ENCODE results near the gene HDHD3. TPM values are rescaled to one million over a fixed set of nuclear protein-coding genes. Genes with fewer than 3 reads are reported as not detected.
"Not testable (repeated sequence)": the region's sequence is repeated elsewhere in the genome, so short reads cannot be mapped to it uniquely, and the experiment has no call there.

HDHD3 gene
- total RNA-seq, 1 experiment from 2014 or later: 31.1 TPM

GRCh38 chr9:113393281-113393680 lies 16.5 kb upstream of the HDHD3 start:
- DNase-seq (ENCODE audit: low read depth, low spot score): no peak
- in situ Hi-C loops (cut with HindIII; ENCODE audit: low pct_unique_long_range_greater_than_20kb, low sequenced_read_pairs): no loop called here

GRCh38 chr9:113391917-113392316 lies 15.1 kb upstream of the HDHD3 start:
- no peak for DNase-seq (ENCODE audit: low read depth, low spot score)
- in situ Hi-C loops (cut with HindIII; ENCODE audit: low pct_unique_long_range_greater_than_20kb, low sequenced_read_pairs): no loop called here

- in situ Hi-C loops (cut with HindIII; ENCODE audit: low pct_unique_long_range_greater_than_20kb, low sequenced_read_pairs): no loop called here
- DNase-seq (ENCODE audit: low read depth, low spot score): no peak
These were observed 13.6 kb upstream of the HDHD3 start for GRCh38 chr9:113390192-113390960.

GRCh38 chr9:113389451-113389850 lies 12.7 kb upstream of the HDHD3 start:
- no peak for DNase-seq (ENCODE audit: low read depth, low spot score)
- in situ Hi-C loops (cut with HindIII; ENCODE audit: low pct_unique_long_range_greater_than_20kb, low sequenced_read_pairs): no loop called here

DNA sequence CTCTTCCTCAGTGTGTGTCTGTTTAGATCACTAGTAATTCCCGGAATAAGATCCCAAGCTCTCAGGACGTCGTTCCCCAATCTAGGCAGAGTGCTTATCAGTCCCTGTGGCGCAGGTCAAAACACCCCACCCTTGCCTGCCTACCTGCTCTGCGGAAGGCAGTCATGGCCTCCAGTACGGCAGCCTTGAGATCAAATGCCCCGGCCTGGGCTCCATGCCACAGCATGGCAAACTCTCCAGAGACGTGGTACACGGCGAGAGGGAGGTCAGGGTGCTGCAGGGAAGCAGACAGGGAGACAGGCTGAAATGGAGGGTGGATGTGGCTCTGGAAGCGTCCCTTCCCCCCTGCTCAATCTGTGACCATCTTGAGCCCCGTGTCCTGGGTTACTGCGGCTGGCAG lies 12.0 kb upstream of the HDHD3 start:
- in situ Hi-C loops (cut with HindIII; ENCODE audit: low pct_unique_long_range_greater_than_20kb, low sequenced_read_pairs): no loop called here
- DNase-seq (ENCODE audit: low read depth, low spot score): no peak

DNA sequence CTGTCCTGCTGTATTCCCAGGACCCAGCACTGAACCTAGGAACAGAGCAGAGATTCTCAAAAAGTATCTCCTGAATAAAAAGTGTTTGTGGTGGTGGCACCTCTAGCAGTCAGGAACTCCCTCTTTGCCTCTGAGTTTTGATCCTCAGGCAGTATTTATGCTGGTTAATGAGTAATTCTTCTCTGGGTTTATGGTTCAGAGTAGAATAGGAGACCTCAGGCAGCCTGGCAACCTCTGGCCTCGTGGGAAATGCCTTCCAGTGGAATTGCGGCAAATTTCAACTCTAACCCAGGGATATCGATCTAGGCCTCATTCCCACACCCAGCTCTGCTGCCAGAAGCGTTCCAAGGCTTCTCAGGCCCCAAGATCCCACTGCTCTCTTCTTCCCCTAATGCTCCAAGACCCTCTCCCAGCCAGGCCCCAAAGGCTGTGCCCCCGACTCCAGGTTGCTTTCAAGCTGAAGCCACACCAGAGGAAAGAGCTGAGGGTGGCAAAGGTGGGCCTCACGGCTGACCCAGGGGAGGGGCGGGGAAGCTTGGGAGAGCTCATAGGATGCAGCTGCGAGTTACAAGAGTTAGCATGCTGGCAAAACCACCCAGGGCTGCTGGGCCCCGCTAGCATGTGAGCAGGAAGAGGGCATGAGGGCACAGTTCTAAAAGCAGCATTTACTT lies 10.9 kb upstream of the HDHD3 start:
- in situ Hi-C loops (cut with HindIII; ENCODE audit: low pct_unique_long_range_greater_than_20kb, low sequenced_read_pairs): no loop called here
- DNase-seq (ENCODE audit: low read depth, low spot score): no peak

DNA sequence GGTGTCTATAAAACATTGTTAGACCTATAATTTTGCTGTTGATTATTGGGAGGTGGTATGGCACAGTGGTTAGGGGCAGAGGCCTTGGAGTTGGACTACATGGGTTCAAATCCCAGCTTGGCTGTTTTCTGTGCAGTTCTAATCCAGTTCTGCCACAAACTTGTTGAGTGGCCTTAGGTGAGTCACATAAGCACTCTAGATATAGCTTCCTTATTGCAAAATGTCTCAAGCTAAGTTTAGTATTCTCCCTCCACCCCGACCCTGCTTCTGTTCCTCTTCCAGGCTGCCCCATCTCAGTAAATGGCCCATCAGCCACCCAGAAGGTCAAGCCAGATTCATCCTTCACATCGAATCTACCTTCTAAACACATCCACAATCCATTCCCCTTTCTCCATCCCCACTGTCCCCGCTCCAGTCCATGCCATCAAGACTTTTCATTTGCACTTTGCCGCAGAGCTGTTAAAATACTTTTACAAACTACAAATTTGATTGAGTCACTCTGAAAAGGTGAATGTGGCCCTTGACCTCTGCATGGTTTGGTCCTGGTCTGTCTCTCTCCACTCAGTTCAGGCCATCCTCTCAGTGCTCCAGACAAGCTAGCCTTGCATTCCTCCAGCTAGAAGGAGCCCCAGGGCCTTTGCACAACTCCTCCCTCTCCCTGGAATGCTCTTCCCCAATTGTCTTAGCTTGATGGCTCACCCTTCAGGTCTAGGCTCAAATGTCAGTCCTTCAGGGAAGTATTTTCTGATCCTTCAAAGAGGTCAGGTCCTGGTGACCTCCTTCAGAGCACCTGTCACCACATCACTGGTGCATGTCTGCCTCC lies 10.0 kb upstream of the HDHD3 start:
- in situ Hi-C loops (cut with HindIII; ENCODE audit: low pct_unique_long_range_greater_than_20kb, low sequenced_read_pairs): no loop called here
- DNase-seq (ENCODE audit: low read depth, low spot score): no peak

DNA sequence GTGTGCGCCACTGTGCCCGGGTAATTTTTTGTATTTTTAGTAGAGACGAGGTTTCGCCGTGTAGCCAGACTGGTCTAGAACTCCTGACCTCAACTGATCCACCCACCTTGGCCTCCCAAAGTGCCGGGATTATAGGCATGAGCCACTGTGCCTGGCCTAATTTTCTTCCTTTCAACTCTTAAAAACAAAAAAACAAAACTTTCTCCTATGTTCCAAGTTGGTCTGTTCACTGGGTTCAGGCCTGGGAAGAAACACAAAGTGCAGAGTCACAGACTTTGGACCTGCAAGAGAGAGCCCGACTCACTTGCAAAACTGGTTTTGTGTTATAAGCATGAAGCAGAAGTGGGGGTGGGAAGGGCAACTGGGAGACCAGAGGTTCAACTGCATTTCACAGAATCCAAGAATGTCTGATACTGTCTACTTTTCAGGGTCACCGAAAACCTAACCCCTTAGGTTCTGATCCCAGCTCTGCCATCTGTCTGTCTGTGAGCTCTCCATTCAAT lies 5.2 kb upstream of the HDHD3 start:
- DNase-seq (ENCODE audit: low read depth, low spot score): no peak
- in situ Hi-C loops (cut with HindIII; ENCODE audit: low pct_unique_long_range_greater_than_20kb, low sequenced_read_pairs): no loop called here

DNA sequence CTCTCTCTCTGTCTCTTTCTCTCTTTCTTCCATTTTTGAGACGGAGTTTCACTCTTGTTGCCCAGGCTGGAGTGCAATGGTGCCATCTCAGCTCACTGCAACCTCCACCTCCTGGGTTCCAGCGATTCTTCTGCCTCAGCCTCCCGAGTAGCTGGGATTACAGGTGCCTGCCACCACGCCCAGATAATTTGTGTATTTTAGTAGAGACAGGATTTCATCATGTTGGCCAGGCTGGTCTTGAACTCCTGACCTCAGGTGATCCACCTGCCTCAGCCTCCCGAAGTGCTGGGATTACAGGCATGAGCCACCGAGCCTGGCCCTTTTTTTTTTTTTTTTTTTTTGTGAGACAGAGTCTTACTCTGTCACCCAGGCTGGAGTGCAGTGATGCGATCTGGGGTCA lies 4.7 kb upstream of the HDHD3 start:
- DNase-seq (ENCODE audit: low read depth, low spot score); in situ Hi-C loops (cut with HindIII; ENCODE audit: low pct_unique_long_range_greater_than_20kb, low sequenced_read_pairs): not testable (repeated sequence)

DNA sequence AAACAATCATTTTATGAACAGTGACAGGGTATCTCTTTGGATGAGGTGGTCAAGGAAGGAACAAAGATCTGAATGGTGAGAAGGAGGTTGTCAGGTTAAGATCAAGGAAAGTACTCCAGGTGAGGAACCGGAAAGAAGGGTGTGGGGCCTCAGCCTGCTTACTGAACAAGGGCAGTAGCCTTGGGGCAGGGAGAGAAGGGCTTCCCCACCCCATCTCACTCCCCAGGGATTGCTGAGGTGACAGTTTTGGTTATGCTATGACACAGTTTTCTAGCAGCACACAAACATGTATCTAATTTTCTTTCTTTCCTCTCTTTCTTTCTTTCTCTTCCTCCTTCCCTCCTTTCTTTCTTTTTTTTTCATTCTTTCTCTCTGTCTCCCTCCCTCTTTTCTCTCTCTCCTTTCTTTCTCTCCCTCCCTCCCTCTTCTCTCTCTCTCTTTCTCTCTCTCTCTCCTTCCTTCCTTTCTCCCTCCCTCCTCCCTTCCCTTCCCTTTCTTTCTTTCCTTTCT lies 4.1 kb upstream of the HDHD3 start:
- no peak for DNase-seq (ENCODE audit: low read depth, low spot score)
- in situ Hi-C loops (cut with HindIII; ENCODE audit: low pct_unique_long_range_greater_than_20kb, low sequenced_read_pairs): no loop called here

DNA sequence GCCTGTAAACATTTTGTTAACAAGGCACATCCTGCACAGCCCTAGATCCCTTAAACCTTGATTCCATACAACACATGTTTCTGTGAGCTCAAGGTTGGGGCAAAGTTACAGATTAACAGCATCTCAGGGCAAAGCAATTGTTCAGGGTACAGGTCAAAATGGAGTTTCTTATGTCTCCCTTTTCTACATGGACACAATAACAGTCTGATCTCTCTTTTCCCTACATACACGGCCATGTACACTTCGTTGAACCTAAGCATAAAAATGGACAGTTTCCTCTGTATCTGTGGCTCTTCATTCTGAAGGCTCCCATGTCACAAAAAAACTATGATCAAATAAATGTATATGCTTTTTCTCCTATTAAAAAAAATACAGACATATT lies 3.0 kb upstream of the HDHD3 start:
- DNase-seq (ENCODE audit: low read depth, low spot score); in situ Hi-C loops (cut with HindIII; ENCODE audit: low pct_unique_long_range_greater_than_20kb, low sequenced_read_pairs): not testable (repeated sequence)

DNA sequence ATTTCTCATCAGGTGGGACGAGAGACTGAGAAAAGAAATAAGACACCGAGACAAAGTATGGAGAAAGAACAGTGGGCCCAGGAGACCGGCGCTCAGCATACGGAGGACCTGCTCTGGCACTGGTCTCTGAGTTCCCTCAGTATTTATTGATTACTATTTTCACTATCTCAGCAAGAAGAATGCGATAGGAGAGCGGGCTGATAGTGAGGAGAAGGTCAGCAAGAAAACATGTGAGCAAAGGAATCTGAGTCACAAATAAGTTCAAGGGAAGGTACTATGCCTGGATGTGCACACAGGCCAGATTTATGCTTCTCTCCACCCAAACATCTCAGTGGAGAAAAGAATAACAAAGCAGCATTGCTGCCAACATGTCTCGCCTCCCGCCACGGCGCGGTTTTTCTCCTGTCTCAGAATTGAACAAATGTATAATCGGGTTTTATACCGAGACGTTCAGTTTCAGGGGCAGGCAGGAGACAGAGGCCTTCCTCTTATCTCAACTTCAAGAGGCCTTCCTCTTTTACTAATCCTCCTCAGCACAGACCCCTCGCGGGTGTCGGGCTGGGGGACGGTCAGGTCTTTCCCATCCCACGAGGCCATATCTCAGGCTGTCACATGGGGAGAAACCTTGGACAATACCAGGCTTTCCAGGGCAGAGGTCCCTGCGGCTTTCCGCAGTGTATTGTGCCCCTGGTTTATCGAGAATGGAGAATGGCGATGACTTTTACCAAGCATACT lies 2.5 kb upstream of the HDHD3 start:
- DNase-seq (ENCODE audit: low read depth, low spot score); in situ Hi-C loops (cut with HindIII; ENCODE audit: low pct_unique_long_range_greater_than_20kb, low sequenced_read_pairs): not testable (repeated sequence)

GRCh38 chr9:113375057-113376023 lies 1.4 kb downstream of the HDHD3 start:
- no peak for DNase-seq (ENCODE audit: low read depth, low spot score)
- in situ Hi-C loops (cut with HindIII; ENCODE audit: low pct_unique_long_range_greater_than_20kb, low sequenced_read_pairs): no loop called here

DNA sequence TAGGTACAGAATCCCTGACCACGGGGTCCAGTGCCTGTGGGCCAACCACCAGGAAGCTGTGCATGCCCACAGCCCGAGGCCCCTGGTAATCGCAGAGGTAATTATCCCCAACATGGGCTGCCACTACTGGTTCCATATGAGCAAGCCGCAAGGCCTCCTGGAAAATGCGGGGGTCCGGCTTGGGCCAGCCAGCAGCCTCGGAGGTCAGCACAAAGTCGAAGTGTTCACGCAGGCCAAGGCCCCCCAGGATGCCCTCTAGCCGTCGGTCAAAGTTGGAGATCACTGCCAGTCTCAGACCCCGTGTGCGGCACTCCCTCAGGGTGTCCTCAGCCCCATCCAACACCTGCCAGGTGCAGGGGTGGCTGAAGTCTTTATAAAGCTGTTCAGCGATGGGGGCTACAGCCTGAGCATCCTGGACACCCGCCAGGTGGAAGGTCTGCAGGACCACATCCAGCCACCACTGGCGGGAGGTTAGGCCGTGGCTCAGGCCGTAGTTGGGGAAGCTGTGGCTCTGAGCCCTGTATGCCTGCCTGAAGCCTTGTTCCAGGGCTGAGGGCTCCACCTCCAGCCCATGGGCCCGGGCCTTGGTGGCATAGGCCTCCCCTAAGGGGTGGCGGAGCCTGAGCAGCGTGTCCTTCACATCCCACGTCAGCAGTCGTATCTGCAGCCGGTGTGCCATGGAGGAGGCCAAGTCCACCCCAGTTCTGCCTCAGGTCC lies 3.0 kb downstream of the HDHD3 start:
- in situ Hi-C loops (cut with HindIII; ENCODE audit: low pct_unique_long_range_greater_than_20kb, low sequenced_read_pairs): no loop called here

DNA sequence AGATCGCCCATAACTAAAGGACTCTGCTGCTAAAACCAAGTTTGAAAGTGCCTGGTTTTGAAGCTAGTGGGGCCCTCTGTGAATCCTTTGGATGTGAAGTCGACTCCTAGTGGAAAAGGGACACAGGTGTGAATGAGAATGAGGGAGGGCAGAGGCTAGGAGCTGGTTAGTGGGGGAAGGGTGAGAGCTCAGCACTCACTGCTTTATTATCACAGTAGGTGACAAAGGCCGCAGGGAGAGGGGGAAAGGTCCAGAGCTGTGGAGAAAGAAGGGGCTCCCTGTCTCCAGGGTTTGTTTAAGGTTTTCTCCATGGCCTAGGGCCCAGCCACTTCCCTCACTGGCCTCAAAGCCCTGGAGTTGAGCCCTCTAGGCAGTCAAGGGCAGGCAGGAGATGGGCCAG lies 3.5 kb downstream of the HDHD3 start:
- in situ Hi-C loops (cut with HindIII; ENCODE audit: low pct_unique_long_range_greater_than_20kb, low sequenced_read_pairs): no loop called here

More for the DNA sequence above, 3.0 kb downstream of the HDHD3 start:
- DNase-seq (ENCODE audit: low read depth, low spot score): no peak

DNA sequence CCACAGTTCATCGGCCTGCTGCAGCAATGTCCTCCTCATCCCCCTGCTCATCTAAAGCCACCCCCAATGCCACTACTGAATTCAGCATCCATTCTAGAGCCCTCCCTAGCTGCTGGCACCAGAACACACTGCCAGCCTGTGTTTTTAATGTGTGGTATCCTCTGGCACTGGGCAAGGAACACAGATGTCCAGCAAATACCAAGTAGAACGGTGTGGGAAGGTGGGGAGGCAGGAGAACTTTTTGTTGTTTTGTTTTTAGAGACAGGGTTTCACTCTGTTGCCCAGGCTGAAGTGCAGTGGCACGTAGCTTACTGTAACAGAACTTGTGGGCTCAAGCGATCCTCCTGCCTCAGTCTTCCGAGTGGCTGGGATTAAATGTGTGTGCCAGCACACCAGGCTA lies 4.7 kb downstream of the HDHD3 start:
- in situ Hi-C loops (cut with HindIII; ENCODE audit: low pct_unique_long_range_greater_than_20kb, low sequenced_read_pairs): no loop called here
- DNase-seq (ENCODE audit: low read depth, low spot score): no peak

More for the DNA sequence above, 3.5 kb downstream of the HDHD3 start:
- no peak for DNase-seq (ENCODE audit: low read depth, low spot score)

Measured in SK-MEL-5 (cell line).